A673 (cell line): ENCODE measurements around the gene TMEM88. TPM values are rescaled to one million over a fixed set of nuclear protein-coding genes. Genes with fewer than 3 reads are reported as not detected.

Experiments
- BruUV-seq: library from RNA; stranded (reverse); fragments of 400-500 nt; replicated peaks from 2 replicates; lab custom pipeline; 2021; lab: Mats Ljungman, UMichigan
- CTCF ChIA-PET: fragments of 300-600 bp; sonication (Branson Sonifier 250); formaldehyde crosslinking; loops from one replicate; lab custom pipeline; 2022; ENCODE audit warnings: antibody characterized with exemption; lab: Charles Lee
- POLR2A ChIA-PET: fragments of 300-600 bp; sonication (Branson Sonifier 250); formaldehyde crosslinking; loops from one replicate; lab custom pipeline; 2022; ENCODE audit warnings: antibody characterized with exemption; ENCODE audit not compliant: low non-redundant PET; lab: Charles Lee
- DNase-seq: peaks from one replicate; pipeline ENCODE4 v3.0.0-alpha.2; 2015; ENCODE audit warnings: low spot score
- H3K27ac ChIP-seq: fragments of 200-600 bp; sonication (generic); 2 replicates; pipeline ENCODE4 v1.5.1; 2016; ENCODE audit warnings: mixed run types, low read depth, mild to moderate bottlenecking, mixed read lengths, antibody characterized with exemption, low read length; ENCODE audit not compliant: poor library complexity, severe bottlenecking
- H3K27me3 ChIP-seq: fragments of 200-600 bp; sonication (generic); replicated peaks from 2 replicates; pipeline ENCODE4 v1.6.1; 2017; ENCODE audit warnings: mixed run types, low read depth, mild to moderate bottlenecking, mixed read lengths, antibody characterized with exemption, low read length; ENCODE audit not compliant: insufficient read depth, poor library complexity
- H3K36me3 ChIP-seq: fragments of 200-600 bp; sonication (generic); 2 replicates; pipeline ENCODE4 v1.6.1; 2016; ENCODE audit warnings: mixed run types, mild to moderate bottlenecking, mixed read lengths, antibody characterized with exemption, low read length; ENCODE audit not compliant: insufficient read depth, poor library complexity, severe bottlenecking
- H3K4me1 ChIP-seq: fragments of 200-600 bp; sonication (generic); 2 replicates; pipeline ENCODE4 v1.6.1; 2017; ENCODE audit warnings: mixed run types, mild to moderate bottlenecking, mixed read lengths, antibody characterized with exemption, low read length; ENCODE audit not compliant: insufficient read depth, poor library complexity, severe bottlenecking
- H3K4me3 ChIP-seq: fragments of 200-600 bp; sonication (generic); 2 replicates; pipeline ENCODE4 v1.5.1; 2016; ENCODE audit warnings: low read depth, mixed run types, mild to moderate bottlenecking, mixed read lengths, low read length; ENCODE audit not compliant: poor library complexity, severe bottlenecking
- H3K9me3 ChIP-seq: fragments of 200-600 bp; sonication (generic); 2 replicates; pipeline ENCODE4 v1.6.1; 2016; ENCODE audit warnings: mixed run types, low read depth, mild to moderate bottlenecking, mixed read lengths, antibody characterized with exemption, low read length; ENCODE audit not compliant: poor library complexity, severe bottlenecking
- EZH2 ChIP-seq: fragments of 200-600 bp; sonication (generic); IDR thresholded peaks from 2 replicates; pipeline ENCODE4 v1.6.1; 2017; ENCODE audit warnings: borderline replicate concordance, low read depth, mild to moderate bottlenecking, mixed read lengths, antibody characterized with exemption, low read length; ENCODE audit not compliant: poor library complexity, severe bottlenecking
- intact Hi-C: fragments of 100-400 bp; cut with micrococcal nuclease; formaldehyde crosslinking; loops from one replicate; pipeline ENCODE4 v1.10.0; 2022; ENCODE audit not compliant: unreplicated experiment
- total RNA-seq: library from RNA; stranded (reverse); gene quantifications from 2 replicates; pipeline ENCODE4 v1.2.3, GENCODE V29; 2021
- TF ChIP-seq, protein P1 (sequence below): fragments of 300-800, 200-600 bp; sonication (generic); conservative IDR thresholded peaks from 2 replicates; pipeline ENCODE4 v1.5.1; 2017; ENCODE audit warnings: low read depth, mild to moderate bottlenecking, antibody characterized with exemption, low read length, moderate library complexity, mixed read lengths

TMEM88 gene
- total RNA-seq, 1 experiment from 2014 or later, result 1.7 TPM

DNA sequence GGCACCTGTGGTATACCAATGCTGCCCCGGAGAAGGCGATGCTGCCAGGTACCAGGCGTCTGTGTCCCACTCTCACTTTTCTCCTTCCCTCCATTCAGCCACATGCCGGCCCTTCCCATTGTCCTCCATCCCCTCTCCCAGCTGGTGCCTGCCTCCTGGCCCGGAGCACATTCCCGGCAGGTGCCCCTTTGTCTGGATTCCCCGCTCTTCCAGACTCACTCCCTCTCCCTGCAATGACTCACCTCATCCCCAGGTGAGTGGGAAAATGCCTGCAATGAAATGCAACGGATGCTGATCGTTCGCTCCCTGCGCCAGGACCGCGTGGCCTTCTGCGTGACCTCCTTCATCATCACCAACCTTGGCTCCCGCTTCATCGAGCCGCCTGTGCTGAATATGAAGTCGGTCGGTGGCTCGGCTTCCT, 31.3 kb upstream of the TMEM88 start:
- no TSS peak for BruUV-seq

DNA sequence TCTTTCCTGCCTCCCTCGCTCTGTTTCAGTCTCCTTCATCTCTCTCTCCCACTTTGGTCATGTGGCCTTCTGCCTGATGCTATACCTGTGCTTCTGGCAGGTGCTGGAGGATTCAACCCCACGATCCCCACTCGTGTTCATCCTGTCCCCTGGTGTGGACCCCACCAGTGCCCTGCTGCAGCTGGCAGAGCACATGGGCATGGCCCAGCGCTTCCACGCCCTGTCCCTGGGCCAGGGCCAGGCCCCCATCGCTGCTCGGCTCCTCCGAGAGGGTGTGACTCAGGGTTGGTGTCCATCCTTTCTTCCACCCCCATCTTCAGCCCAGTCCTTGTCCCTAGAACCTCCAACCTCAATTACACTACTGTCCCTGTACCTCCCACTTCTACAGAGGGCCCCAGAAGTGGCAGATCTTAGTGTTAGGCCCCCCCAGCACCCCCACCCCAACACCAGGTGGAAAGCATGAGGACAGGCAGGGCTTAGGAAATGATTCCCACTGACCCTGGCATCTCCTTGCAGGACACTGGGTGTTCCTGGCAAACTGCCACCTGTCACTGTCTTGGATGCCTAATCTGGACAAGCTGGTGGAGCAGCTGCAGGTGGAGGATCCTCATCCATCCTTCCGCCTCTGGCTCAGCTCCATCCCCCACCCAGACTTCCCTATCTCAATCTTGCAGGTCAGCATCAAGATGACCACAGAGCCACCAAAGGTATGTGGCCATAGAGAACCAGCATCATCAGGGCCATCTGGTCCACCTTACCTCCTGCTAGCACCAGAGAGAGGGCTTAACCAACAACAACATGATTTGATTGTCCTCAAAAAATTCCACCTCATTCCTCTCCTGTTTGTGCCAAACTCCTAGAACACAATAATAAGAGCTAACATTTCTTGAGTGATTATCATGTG, 30.6 kb upstream of the TMEM88 start:
- Histone ChIP-seq H3K9me3 (no peaks in the 10 kb centered on the region), H3K27ac (no peak overlapping the region), H3K36me3 (no peaks in the 10 kb centered on the region), H3K27me3 (no peaks in the 10 kb centered on the region), H3K4me1 (peaks cover 15% of the 10 kb centered on the region), H3K4me3 (no peak overlapping the region)
- TF ChIP-seq, protein P1, sequence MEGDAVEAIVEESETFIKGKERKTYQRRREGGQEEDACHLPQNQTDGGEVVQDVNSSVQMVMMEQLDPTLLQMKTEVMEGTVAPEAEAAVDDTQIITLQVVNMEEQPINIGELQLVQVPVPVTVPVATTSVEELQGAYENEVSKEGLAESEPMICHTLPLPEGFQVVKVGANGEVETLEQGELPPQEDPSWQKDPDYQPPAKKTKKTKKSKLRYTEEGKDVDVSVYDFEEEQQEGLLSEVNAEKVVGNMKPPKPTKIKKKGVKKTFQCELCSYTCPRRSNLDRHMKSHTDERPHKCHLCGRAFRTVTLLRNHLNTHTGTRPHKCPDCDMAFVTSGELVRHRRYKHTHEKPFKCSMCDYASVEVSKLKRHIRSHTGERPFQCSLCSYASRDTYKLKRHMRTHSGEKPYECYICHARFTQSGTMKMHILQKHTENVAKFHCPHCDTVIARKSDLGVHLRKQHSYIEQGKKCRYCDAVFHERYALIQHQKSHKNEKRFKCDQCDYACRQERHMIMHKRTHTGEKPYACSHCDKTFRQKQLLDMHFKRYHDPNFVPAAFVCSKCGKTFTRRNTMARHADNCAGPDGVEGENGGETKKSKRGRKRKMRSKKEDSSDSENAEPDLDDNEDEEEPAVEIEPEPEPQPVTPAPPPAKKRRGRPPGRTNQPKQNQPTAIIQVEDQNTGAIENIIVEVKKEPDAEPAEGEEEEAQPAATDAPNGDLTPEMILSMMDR, result no peak
- TF ChIP-seq EZH2, result no peak
- no TSS peak for BruUV-seq
- intact Hi-C loops, result loop anchor here (10.0 kb wide), 1 partner anchor 221 kb away; no protein-coding TSS in a partner anchor
- POLR2A ChIA-PET, result interaction anchor here (0.6 kb wide), 1 partner anchor 37 kb away, joined by 4 read pairs; no protein-coding TSS in a partner anchor
- no peak for DNase-seq
- CTCF ChIA-PET, result interaction anchor here (1.2 to 1.8 kb wide), 5 partner anchors 10 to 217 kb away, joined by 4 to 12 read pairs (median 6); partner anchors contain the start of genes KDM6B and NAA38

More for the DNA sequence above, 31.3 kb upstream of the TMEM88 start:
- DNase-seq, result no peak
- Histone ChIP-seq H3K4me1 (peaks cover 15% of the 10 kb centered on the region), H3K4me3 (no peak overlapping the region), H3K27ac (no peak overlapping the region), H3K9me3 (no peaks in the 10 kb centered on the region), H3K27me3 (no peaks in the 10 kb centered on the region), H3K36me3 (no peaks in the 10 kb centered on the region)
- TF ChIP-seq, protein P1, result no peak
- no peak for TF ChIP-seq EZH2
- intact Hi-C loops, result loop anchor here (10.0 kb wide), 1 partner anchor 221 kb away; no protein-coding TSS in a partner anchor
- ChIA-PET POLR2A (no interaction called here), CTCF (interaction anchor here (0.6 kb wide), 1 partner anchor 80 kb away, joined by 3 read pairs; no protein-coding TSS in a partner anchor)

DNA sequence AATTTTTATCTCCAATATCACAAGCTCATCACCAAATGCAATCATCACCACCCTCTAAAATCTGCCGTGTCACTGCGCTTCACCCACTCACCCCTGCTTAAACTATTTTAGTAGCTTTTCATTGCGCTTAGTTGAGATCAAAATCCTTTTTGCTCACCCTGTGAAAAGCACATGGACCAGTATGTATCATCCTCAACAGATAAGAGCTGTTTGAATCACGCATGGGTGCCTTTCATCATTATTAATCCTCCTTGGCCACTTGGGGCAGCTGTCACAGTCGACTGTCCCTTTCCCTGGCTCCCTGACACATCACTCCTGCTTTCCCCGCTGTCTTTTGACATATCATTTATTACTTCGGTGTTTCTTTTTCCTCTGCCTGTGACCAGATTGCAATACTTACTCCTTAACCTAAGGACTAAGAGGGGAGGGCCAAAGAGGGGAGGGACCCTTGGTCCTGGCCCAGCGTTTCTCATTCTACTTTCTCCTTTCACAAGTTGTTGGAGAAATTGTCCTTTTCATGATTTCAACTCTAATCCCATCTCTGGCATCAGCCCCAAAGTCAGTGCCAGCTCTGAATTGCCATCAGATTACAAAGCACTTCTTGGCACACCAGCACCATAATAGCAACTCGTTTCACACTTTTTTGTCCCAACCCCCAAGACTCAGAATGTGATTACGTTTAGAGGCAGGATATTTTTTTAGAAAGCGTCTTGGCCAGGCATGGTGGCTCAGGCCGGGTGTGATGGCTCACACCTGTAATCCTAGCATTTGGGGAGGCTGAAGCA, 29.5 kb upstream of the TMEM88 start:
- intact Hi-C loops, result loop anchor here (10.0 kb wide), 1 partner anchor 219 kb away; no protein-coding TSS in a partner anchor
- Histone ChIP-seq H3K36me3 (no peaks in the 10 kb centered on the region), H3K4me3 (no peak overlapping the region), H3K27me3 (no peaks in the 10 kb centered on the region), H3K9me3 (no peaks in the 10 kb centered on the region), H3K27ac (no peak overlapping the region), H3K4me1 (peaks cover 15% of the 10 kb centered on the region)
- no TSS peak for BruUV-seq
- TF ChIP-seq, protein P1, result peak; percentile 42
- no peak for TF ChIP-seq EZH2
- DNase-seq, result peak; percentile 57
- ChIA-PET CTCF (interaction anchor here (0.6 to 1.8 kb wide), 7 partner anchors 9 to 216 kb away, joined by 3 to 12 read pairs (median 6); partner anchors contain the start of genes KDM6B and NAA38), POLR2A (interaction anchor here (0.6 kb wide), 2 partner anchors 36 to 95 kb away, joined by 4 to 5 read pairs; no protein-coding TSS in a partner anchor)
